OCI-LY7 (cell line): ENCODE results near the gene SECTM1. TPM values are rescaled to one million over a fixed set of nuclear protein-coding genes. Genes with fewer than 3 reads are reported as not detected.

Source experiments
- BruUV-seq: library from RNA; stranded (reverse); fragments of 400-500 nt; replicated peaks from 2 replicates; lab custom pipeline; 2021; lab: Mats Ljungman, UMichigan
- CTCF ChIA-PET: fragments of 300-600 bp; sonication (Branson Sonifier 250); formaldehyde crosslinking; loops from one replicate; lab custom pipeline; 2022; ENCODE audit warnings: antibody characterized with exemption; ENCODE audit not compliant: unreplicated experiment; lab: Charles Lee
- POLR2A ChIA-PET: fragments of 300-600 bp; sonication (Branson Sonifier 250); formaldehyde crosslinking; loops from one replicate; lab custom pipeline; 2022; ENCODE audit warnings: antibody characterized with exemption; lab: Charles Lee
- DNase-seq: peaks from one replicate; pipeline ENCODE4 v3.0.0-alpha.2; 2015; ENCODE audit warnings: low spot score
- H2AFZ ChIP-seq: fragments of 200-600 bp; sonication (generic), shearing (Covaris generic); 2 replicates; pipeline ENCODE4 v1.6.1; 2014; ENCODE audit warnings: mild to moderate bottlenecking, antibody characterized with exemption, low read length, moderate library complexity
- H3K27ac ChIP-seq: fragments of 200-600 bp; sonication (generic); 2 replicates; pipeline ENCODE4 v1.5.1; 2014; ENCODE audit warnings: mixed run types, low read depth, mild to moderate bottlenecking, moderate library complexity, low read length, inconsistent platforms; ENCODE audit not compliant: poor library complexity, severe bottlenecking
- H3K36me3 ChIP-seq: fragments of 200-600 bp; sonication (generic); 2 replicates; pipeline ENCODE4 v1.6.1; 2014; ENCODE audit warnings: mild to moderate bottlenecking, antibody characterized with exemption, low read length, moderate library complexity, mixed read lengths; ENCODE audit not compliant: insufficient read depth
- H3K4me1 ChIP-seq: fragments of 200-600 bp; sonication (generic); 2 replicates; pipeline ENCODE4 v1.5.1; 2014; ENCODE audit warnings: mild to moderate bottlenecking, low read length; ENCODE audit not compliant: insufficient read depth, poor library complexity, severe bottlenecking
- H3K4me2 ChIP-seq: fragments of 200-600 bp; sonication (generic); 2 replicates; pipeline ENCODE4 v1.6.1; 2014; ENCODE audit warnings: mild to moderate bottlenecking, low read length
- H3K4me3 ChIP-seq: fragments of 200-600 bp; sonication (generic); 2 replicates; pipeline ENCODE4 v1.5.1; 2014; ENCODE audit warnings: mild to moderate bottlenecking, low read depth, low read length; ENCODE audit not compliant: poor library complexity, severe bottlenecking
- H3K79me2 ChIP-seq: fragments of 200-600 bp; sonication (generic); 2 replicates; pipeline ENCODE4 v1.6.1; 2016; ENCODE audit warnings: low read depth, mild to moderate bottlenecking, low read length, moderate library complexity, mixed read lengths; ENCODE audit not compliant: insufficient read depth
- H3K9me2 ChIP-seq: fragments of 200-600 bp; sonication (generic); 2 replicates; pipeline ENCODE4 v1.6.1; 2016; ENCODE audit warnings: mild to moderate bottlenecking, low read length, mixed read lengths; ENCODE audit not compliant: insufficient read depth
- H3K9me3 ChIP-seq: fragments of 200-600 bp; sonication (generic); 2 replicates; pipeline ENCODE4 v1.6.1; 2014; ENCODE audit warnings: mild to moderate bottlenecking, mixed run types, low read length, mixed read lengths
- H4K20me1 ChIP-seq: fragments of 200-600 bp; sonication (generic); 2 replicates; pipeline ENCODE4 v1.6.1; 2014; ENCODE audit warnings: mild to moderate bottlenecking, antibody characterized with exemption, low read length, moderate library complexity, mixed read lengths; ENCODE audit not compliant: insufficient read depth
- CTCF ChIP-seq: fragments of 200-600 bp; sonication (generic); conservative IDR thresholded peaks from 2 replicates; pipeline ENCODE4 v1.5.1; 2014; ENCODE audit warnings: mild to moderate bottlenecking, antibody characterized with exemption, low read length, moderate library complexity, mixed read lengths
- EZH2phosphoT487 ChIP-seq: fragments of 200-600 bp; sonication (generic); IDR thresholded peaks from 2 replicates; pipeline ENCODE4 v1.6.1; 2018; ENCODE audit warnings: low read depth, borderline replicate concordance, mild to moderate bottlenecking, mixed run types, antibody characterized with exemption, low read length, moderate library complexity, mixed read lengths
- intact Hi-C: fragments of 100-400 bp; cut with micrococcal nuclease; formaldehyde crosslinking; loops from one replicate; pipeline ENCODE4 v1.10.0; 2022; ENCODE audit not compliant: unreplicated experiment
- total RNA-seq, 2 experiments: library from RNA; depleted of rRNA in 1 of 2; stranded (reverse); fragments of >200 nt in 1 of 2; shearing (Covaris generic) in 1 of 2; gene quantifications; 2 replicates each; pipeline ENCODE4 v1.2.3, GENCODE V29; 2014 to 2022

The SECTM1 gene
- total RNA-seq, 2 experiments from 2014 or later: not detected

GRCh38 chr17:82314012-82314726 lies 19.4 kb downstream of the SECTM1 start:
- ChIA-PET CTCF (no interaction called here), POLR2A (no interaction called here)
- no peaks in the 10 kb centered on the region for H3K79me2 ChIP-seq
- H3K4me2 ChIP-seq: no peak overlapping the region
- DNase-seq: no peak
- no TSS peak for BruUV-seq
- H3K9me3 ChIP-seq: peaks cover 1% of the 10 kb centered on the region; the same call in 1 of the 2 replicates
- no peaks in the 10 kb centered on the region for H4K20me1 ChIP-seq
- no peak overlapping the region for H2AFZ ChIP-seq
- no peak for TF ChIP-seq CTCF
- TF ChIP-seq EZH2phosphoT487: no peak
- H3K4me1 ChIP-seq: no peaks in the 10 kb centered on the region
- H3K9me2 ChIP-seq: no peaks in the 10 kb centered on the region
- no peak overlapping the region for H3K27ac ChIP-seq
- intact Hi-C loops: no loop called here
- no peaks in the 10 kb centered on the region for H3K36me3 ChIP-seq
- H3K4me3 ChIP-seq: no peak overlapping the region

GRCh38 chr17:82313195-82314011 lies 20.2 kb downstream of the SECTM1 start:
- no peaks in the 10 kb centered on the region for H3K9me3 ChIP-seq
- no peak overlapping the region for H3K4me3 ChIP-seq
- intact Hi-C loops: no loop called here
- no peak overlapping the region for H3K27ac ChIP-seq
- no peaks in the 10 kb centered on the region for H3K4me1 ChIP-seq
- CTCF ChIA-PET: no interaction called here
- H3K9me2 ChIP-seq: no peaks in the 10 kb centered on the region
- H3K36me3 ChIP-seq: no peaks in the 10 kb centered on the region
- no TSS peak for BruUV-seq
- DNase-seq: no peak
- POLR2A ChIA-PET: no interaction called here
- no peak overlapping the region for H2AFZ ChIP-seq
- no peaks in the 10 kb centered on the region for H3K79me2 ChIP-seq
- TF ChIP-seq EZH2phosphoT487: no peak
- TF ChIP-seq CTCF: no peak
- no peak overlapping the region for H3K4me2 ChIP-seq
- no peaks in the 10 kb centered on the region for H4K20me1 ChIP-seq
